Loucy (cell line): ENCODE data around the gene FOXM1.

Source experiments
- H2AFZ ChIP-seq: fragments of 200-600 bp; sonication (generic); 2 replicates; pipeline ENCODE4 v1.6.0; 2016; ENCODE audit warnings: antibody characterized with exemption, mild to moderate bottlenecking, low read length, moderate library complexity
- H3F3A ChIP-seq: fragments of 200-600 bp; 2 replicates; pipeline ENCODE4 v1.6.0; 2016; ENCODE audit warnings: antibody characterized with exemption, low read depth, mild to moderate bottlenecking
- H3K27me3 ChIP-seq: fragments of 200-600 bp; sonication (generic); 2 replicates; pipeline ENCODE4 v1.6.1; 2014; ENCODE audit warnings: low read length, mild to moderate bottlenecking; ENCODE audit not compliant: insufficient read depth, poor library complexity, severe bottlenecking
- H3K36me3 ChIP-seq: fragments of 200-600 bp; sonication (generic); 2 replicates; pipeline ENCODE4 v1.6.1; 2016; ENCODE audit warnings: low read length; ENCODE audit not compliant: insufficient read depth
- H3K4me1 ChIP-seq: fragments of 200-600 bp; sonication (generic); 2 replicates; pipeline ENCODE4 v1.5.1; 2014; ENCODE audit warnings: low read length, mild to moderate bottlenecking; ENCODE audit not compliant: insufficient read depth, poor library complexity, severe bottlenecking
- H3K4me2 ChIP-seq: fragments of 200-600 bp; sonication (generic); 2 replicates; pipeline ENCODE4 v1.6.0; 2014; ENCODE audit warnings: antibody characterized with exemption, low read length, low read depth, mild to moderate bottlenecking; ENCODE audit not compliant: poor library complexity, severe bottlenecking
- H3K4me3 ChIP-seq: fragments of 200-600 bp; sonication (generic); 2 replicates; pipeline ENCODE4 v1.5.1; 2014; ENCODE audit warnings: low read length, mild to moderate bottlenecking, mixed read lengths; ENCODE audit not compliant: poor library complexity, severe bottlenecking
- H3K79me2 ChIP-seq: fragments of 200-600 bp; sonication (generic); 2 replicates; pipeline ENCODE4 v1.6.1; 2014; ENCODE audit warnings: low read length; ENCODE audit not compliant: insufficient read depth
- H3K9ac ChIP-seq: fragments of 200-600 bp; sonication (generic); 2 replicates; pipeline ENCODE4 v1.6.0; 2014; ENCODE audit warnings: mild to moderate bottlenecking, low read depth, low read length, moderate library complexity; ENCODE audit not compliant: poor library complexity, severe bottlenecking
- H3K9me2 ChIP-seq: fragments of 200-600 bp; sonication (generic); replicated peaks from 2 replicates; pipeline ENCODE4 v1.6.1; 2016; ENCODE audit warnings: low read depth, low read length, mixed read lengths
- H3K9me3 ChIP-seq: fragments of 200-600 bp; sonication (generic); 2 replicates; pipeline ENCODE4 v1.6.1; 2014; ENCODE audit warnings: mild to moderate bottlenecking, antibody characterized with exemption, low read length, low read depth; ENCODE audit not compliant: insufficient read depth
- H4K20me1 ChIP-seq: fragments of 200-600 bp; sonication (generic); 2 replicates; pipeline ENCODE4 v1.6.0; 2014; ENCODE audit warnings: antibody characterized with exemption, low read length, mild to moderate bottlenecking; ENCODE audit not compliant: insufficient read depth, poor library complexity, severe bottlenecking
- CTCF ChIP-seq: fragments of 200-600 bp; sonication (generic); conservative IDR thresholded peaks from 2 replicates; pipeline ENCODE4 v1.5.1; 2014; ENCODE audit warnings: mild to moderate bottlenecking, antibody characterized with exemption, low read length
- EZH2phosphoT487 ChIP-seq: fragments of 200-600 bp; IDR thresholded peaks from 2 replicates; pipeline ENCODE4 v1.6.1; 2018; ENCODE audit warnings: antibody characterized with exemption, mild to moderate bottlenecking, moderate library complexity, borderline replicate concordance

The FOXM1 gene

DNA sequence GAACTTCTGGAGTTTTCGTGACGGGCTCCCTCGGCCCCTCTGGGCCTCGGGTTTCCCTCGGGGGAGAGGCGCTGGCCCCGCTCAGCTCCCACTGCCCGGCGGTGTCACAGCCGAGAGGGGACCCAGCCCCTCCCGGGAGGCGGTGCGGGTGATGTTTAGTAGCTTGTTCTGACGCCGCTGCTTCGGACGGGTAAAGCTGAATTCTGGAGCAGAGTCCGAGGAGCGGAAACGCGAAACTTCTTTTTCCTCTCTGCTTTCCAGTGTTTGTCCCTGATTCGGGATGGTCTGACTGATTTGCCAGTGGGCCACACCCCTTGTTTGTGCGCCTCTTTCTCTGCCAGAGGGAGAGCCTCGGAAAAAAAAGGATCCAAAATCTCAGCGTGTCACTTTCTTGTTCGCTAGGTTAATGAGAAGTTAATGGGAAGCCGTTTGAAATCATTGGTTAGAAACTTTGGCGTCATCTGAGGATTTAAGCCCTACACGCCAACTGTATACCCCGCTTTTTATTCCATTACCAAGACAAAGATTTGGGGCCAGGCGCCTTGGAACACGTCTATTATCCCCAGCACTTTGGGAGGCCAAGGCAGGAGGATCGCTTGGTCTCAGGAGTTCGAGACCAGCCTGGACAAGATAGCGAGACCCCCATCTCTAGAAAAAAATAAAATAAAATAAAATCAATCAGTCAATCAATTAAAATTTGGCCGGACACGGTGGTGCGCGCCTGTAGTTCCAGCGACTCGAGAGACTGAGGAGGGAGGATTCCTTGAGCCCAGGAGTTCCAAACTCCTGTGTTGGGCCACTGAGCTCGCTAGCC lies 14.5 kb upstream of the FOXM1 start:
- TF ChIP-seq CTCF, result no peak
- TF ChIP-seq EZH2phosphoT487, result no peak
- H3K9ac ChIP-seq, result peak overlapping the region; percentile 81

GRCh38 chr12:2890388-2891239 lies 13.6 kb upstream of the FOXM1 start, which contains the start of gene TULP3:
TSS of gene TULP3 (plus strand) at chr12:2890891. CDS start at chr12:2890948, 57 bp downstream.
- H3K4me1 ChIP-seq, result peaks cover 7% of the 10 kb centered on the region
- no peaks in the 10 kb centered on the region for H3K27me3 ChIP-seq
- no peaks in the 10 kb centered on the region for H3K9me3 ChIP-seq
- H3K4me2 ChIP-seq, result peak within 1 kb of the TSS; percentile 88
- peak within 1 kb of the TSS; percentile 89 for H3K4me3 ChIP-seq
- no peaks in the 10 kb centered on the region for H3K9me2 ChIP-seq
- TF ChIP-seq CTCF (no peak), EZH2phosphoT487 (no peak)
- peaks cover 11% of the 10 kb centered on the region for H3K79me2 ChIP-seq
- H3K9ac ChIP-seq, result peak within 1 kb of the TSS; percentile 81
- H4K20me1 ChIP-seq, result no peaks in the 10 kb centered on the region
- peak within 1 kb of the TSS; percentile 97 for H2AFZ ChIP-seq
- 0 out of 2 replicates have a peak, but pooled peaks cover 2% of the 10 kb centered on the region for H3F3A ChIP-seq
- H3K36me3 ChIP-seq, result peaks cover 9% of the 10 kb centered on the region; the same call in 1 of the 2 replicates

More for the DNA sequence above, 14.5 kb upstream of the FOXM1 start:
- Histone ChIP-seq H3F3A (0 out of 2 replicates have a peak, but pooled peaks cover 2% of the 10 kb centered on the region), H2AFZ (peak overlapping the region; percentile 92), H3K4me1 (peaks cover 7% of the 10 kb centered on the region), H3K27me3 (no peaks in the 10 kb centered on the region), H3K9me2 (no peaks in the 10 kb centered on the region), H4K20me1 (no peaks in the 10 kb centered on the region), H3K9me3 (no peaks in the 10 kb centered on the region), H3K4me2 (peak overlapping the region; percentile 88), H3K79me2 (peaks cover 11% of the 10 kb centered on the region), H3K36me3 (peaks cover 9% of the 10 kb centered on the region; the same call in 1 of the 2 replicates), H3K4me3 (peak overlapping the region; percentile 89)

DNA sequence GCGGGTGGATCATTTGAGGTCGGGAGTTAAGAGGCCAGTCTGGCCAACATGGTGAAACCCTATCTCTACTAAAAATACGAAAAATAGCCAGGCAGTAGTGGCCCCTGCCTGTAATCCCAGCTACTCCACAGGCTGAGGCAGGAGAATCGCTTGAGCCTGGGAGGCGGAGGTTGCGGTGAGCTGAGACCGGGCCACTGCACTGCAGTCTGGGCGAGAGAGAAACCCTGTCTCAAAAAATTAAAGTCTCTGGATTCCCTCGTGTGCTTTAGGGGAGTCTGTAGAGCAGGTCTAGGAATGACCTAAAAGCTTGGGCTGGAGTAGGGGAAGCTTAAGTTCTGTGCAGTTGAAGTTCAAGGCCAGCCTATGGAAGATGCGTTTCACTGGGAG lies 13.0 kb upstream of the FOXM1 start:
- peak overlapping the region; percentile 88 for H3K4me2 ChIP-seq
- H3K79me2 ChIP-seq, result peaks cover 11% of the 10 kb centered on the region
- H3K4me3 ChIP-seq, result peak overlapping the region; percentile 89
- 0 out of 2 replicates have a peak, but pooled peaks cover 2% of the 10 kb centered on the region for H3F3A ChIP-seq
- H3K9me2 ChIP-seq, result no peaks in the 10 kb centered on the region
- H3K27me3 ChIP-seq, result no peaks in the 10 kb centered on the region
- H3K9ac ChIP-seq, result peak overlapping the region; percentile 81
- TF ChIP-seq EZH2phosphoT487 (no peak), CTCF (no peak)
- H3K9me3 ChIP-seq, result no peaks in the 10 kb centered on the region
- H3K36me3 ChIP-seq, result peaks cover 9% of the 10 kb centered on the region; the same call in 1 of the 2 replicates
- peak overlapping the region; percentile 97 for H2AFZ ChIP-seq
- peaks cover 7% of the 10 kb centered on the region for H3K4me1 ChIP-seq
- H4K20me1 ChIP-seq, result no peaks in the 10 kb centered on the region
